ENCODE data around the gene TMPRSS6.

TMPRSS6 gene

GRCh38 chr22:37148742-37149665 is 39.5 kb upstream of the TMPRSS6 start:
- no peak for TF ChIP-seq FOXP2 (optimal IDR thresholded peaks at IDR 0.05; ENCODE audit: borderline replicate concordance, extremely low read depth, extremely low read length, insufficient read depth)
- TF ChIP-seq REST (IDR thresholded peaks at IDR 0.05; ENCODE audit: insufficient read depth in 1 of 2, low read depth in 2 of 2, low read length in 2 of 2): no peak
- TF ChIP-seq TAF1 (IDR thresholded peaks at IDR 0.05; ENCODE audit: borderline replicate concordance, insufficient read depth, low read length): no peak
- no peak for TF ChIP-seq SIN3A (IDR thresholded peaks at IDR 0.05; ENCODE audit: borderline replicate concordance, insufficient read depth, low read length)
- TF ChIP-seq POLR2AphosphoS5 (IDR thresholded peaks at IDR 0.05; ENCODE audit: low read depth, low read length): no peak

GRCh38 chr22:37148031-37148651 is 38.6 kb upstream of the TMPRSS6 start:
- no peak for TF ChIP-seq FOXP2 (optimal IDR thresholded peaks at IDR 0.05; ENCODE audit: borderline replicate concordance, extremely low read depth, extremely low read length, insufficient read depth)
- no peak for TF ChIP-seq REST (IDR thresholded peaks at IDR 0.05; ENCODE audit: insufficient read depth in 1 of 2, low read depth in 2 of 2, low read length in 2 of 2)
- TF ChIP-seq SIN3A (IDR thresholded peaks at IDR 0.05; ENCODE audit: borderline replicate concordance, insufficient read depth, low read length): no peak
- TF ChIP-seq TAF1 (IDR thresholded peaks at IDR 0.05; ENCODE audit: borderline replicate concordance, insufficient read depth, low read length): no peak
- no peak for TF ChIP-seq POLR2AphosphoS5 (IDR thresholded peaks at IDR 0.05; ENCODE audit: low read depth, low read length)

- no peak for TF ChIP-seq FOXP2 (optimal IDR thresholded peaks at IDR 0.05; ENCODE audit: borderline replicate concordance, extremely low read depth, extremely low read length, insufficient read depth)
- TF ChIP-seq SIN3A (IDR thresholded peaks at IDR 0.05; ENCODE audit: borderline replicate concordance, insufficient read depth, low read length): no peak
- no peak for TF ChIP-seq POLR2AphosphoS5 (IDR thresholded peaks at IDR 0.05; ENCODE audit: low read depth, low read length)
- TF ChIP-seq REST (IDR thresholded peaks at IDR 0.05; ENCODE audit: insufficient read depth in 1 of 2, low read depth in 2 of 2, low read length in 2 of 2): no peak
- no peak for TF ChIP-seq TAF1 (IDR thresholded peaks at IDR 0.05; ENCODE audit: borderline replicate concordance, insufficient read depth, low read length)
Observed at GRCh38 chr22:37147186-37147990, 37.9 kb upstream of the TMPRSS6 start.

GRCh38 chr22:37146507-37147180 is 37.1 kb upstream of the TMPRSS6 start:
- TF ChIP-seq REST (IDR thresholded peaks at IDR 0.05; ENCODE audit: insufficient read depth in 1 of 2, low read depth in 2 of 2, low read length in 2 of 2) (no peak), SIN3A (IDR thresholded peaks at IDR 0.05; ENCODE audit: borderline replicate concordance, insufficient read depth, low read length) (no peak), FOXP2 (optimal IDR thresholded peaks at IDR 0.05; ENCODE audit: borderline replicate concordance, extremely low read depth, extremely low read length, insufficient read depth) (no peak), POLR2AphosphoS5 (IDR thresholded peaks at IDR 0.05; ENCODE audit: low read depth, low read length) (no peak), TAF1 (IDR thresholded peaks at IDR 0.05; ENCODE audit: borderline replicate concordance, insufficient read depth, low read length) (no peak)
